AG09309 (cell line): ENCODE data around the gene TCF25.

Source experiments
- DNase-seq: peaks from one replicate; pipeline ENCODE4 v3.0.0-alpha.2; 2010; ENCODE audit warnings: low read depth
- H3K4me3 ChIP-seq: 2 replicates; pipeline ENCODE4 v1.5.1; 2011; ENCODE audit warnings: mild to moderate bottlenecking, low read depth, low read length, moderate library complexity; ENCODE audit not compliant: control insufficient read depth
- TF ChIP-seq, protein P1 (sequence below): IDR thresholded peaks from 2 replicates; pipeline ENCODE4 v1.5.1; 2011; ENCODE audit warnings: mild to moderate bottlenecking, low read depth, low read length, inconsistent platforms; ENCODE audit not compliant: insufficient read depth, control insufficient read depth; ENCODE audit errors: missing control alignments

Gene TCF25

DNA sequence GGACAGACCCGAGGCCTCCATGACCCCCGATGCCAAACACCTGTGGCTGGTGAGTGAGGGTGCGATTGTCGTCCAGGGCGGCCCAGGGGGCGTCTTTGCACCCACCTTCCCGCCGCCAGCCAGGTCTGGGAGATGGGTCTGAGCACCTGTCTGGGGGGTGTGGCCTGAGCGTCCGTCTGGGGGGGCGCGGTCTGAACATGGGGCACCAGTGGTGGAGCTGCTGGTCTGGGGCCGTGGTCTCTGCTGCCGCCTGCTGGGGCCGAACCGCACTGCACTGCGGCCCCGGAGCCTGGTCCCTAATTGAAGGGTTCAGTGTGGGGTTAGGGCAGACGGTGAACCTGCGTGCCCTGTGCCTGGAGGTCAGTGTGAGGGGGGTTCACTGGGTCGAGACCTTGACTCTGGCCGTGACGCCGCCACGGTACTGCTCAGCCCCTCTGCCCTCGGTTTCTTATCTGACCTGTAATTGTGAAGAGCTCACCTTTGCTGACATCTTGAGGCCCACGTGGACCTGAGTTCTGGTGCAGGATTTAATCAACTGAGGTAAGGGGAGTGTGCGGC lies 12.6 kb upstream of the TCF25 start:
- TF ChIP-seq, protein P1, sequence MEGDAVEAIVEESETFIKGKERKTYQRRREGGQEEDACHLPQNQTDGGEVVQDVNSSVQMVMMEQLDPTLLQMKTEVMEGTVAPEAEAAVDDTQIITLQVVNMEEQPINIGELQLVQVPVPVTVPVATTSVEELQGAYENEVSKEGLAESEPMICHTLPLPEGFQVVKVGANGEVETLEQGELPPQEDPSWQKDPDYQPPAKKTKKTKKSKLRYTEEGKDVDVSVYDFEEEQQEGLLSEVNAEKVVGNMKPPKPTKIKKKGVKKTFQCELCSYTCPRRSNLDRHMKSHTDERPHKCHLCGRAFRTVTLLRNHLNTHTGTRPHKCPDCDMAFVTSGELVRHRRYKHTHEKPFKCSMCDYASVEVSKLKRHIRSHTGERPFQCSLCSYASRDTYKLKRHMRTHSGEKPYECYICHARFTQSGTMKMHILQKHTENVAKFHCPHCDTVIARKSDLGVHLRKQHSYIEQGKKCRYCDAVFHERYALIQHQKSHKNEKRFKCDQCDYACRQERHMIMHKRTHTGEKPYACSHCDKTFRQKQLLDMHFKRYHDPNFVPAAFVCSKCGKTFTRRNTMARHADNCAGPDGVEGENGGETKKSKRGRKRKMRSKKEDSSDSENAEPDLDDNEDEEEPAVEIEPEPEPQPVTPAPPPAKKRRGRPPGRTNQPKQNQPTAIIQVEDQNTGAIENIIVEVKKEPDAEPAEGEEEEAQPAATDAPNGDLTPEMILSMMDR = peak; percentile 99
- no peak overlapping the region for H3K4me3 ChIP-seq
- no peak for DNase-seq

DNA sequence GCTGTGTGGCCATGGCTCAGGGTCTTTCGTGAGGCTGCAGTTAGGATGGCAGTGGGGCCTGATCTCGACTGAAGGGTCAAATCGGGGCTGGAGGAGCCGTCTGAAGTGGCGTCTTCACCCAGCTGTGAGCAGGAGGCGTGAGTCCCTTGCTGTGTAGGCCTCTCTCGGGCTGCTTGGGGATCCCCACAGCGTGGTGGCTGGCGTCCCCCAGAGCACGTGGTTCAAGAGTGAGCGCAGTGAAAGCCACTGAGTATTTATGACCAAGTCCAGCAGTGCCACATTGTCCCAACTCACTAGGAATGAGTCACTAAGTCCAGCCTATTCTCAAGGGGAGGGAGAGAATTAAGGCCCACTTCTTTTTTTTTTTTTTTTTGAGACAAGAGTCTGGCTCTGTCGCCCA lies 11.7 kb upstream of the TCF25 start:
- no peak for DNase-seq
- TF ChIP-seq, protein P1 = no peak
- no peak overlapping the region for H3K4me3 ChIP-seq

DNA sequence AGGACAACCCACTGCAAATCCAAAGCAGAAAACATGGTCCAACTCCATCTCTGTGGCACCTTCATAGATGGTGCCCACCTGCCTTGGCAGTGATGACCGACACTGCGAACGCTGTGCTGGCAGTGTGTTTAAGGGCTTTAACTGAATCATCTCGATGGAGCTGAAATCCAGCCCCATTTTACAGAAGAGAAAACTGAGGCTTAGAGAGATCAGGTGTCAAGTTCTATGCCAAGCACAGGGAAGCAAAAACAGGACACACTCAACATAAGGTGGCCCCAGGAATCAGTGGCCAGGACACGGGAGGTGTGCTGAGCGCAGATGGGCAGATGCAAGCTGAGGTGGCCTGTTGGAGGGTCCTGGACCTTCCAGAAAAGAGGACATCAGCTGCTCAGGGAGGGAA lies 10.7 kb upstream of the TCF25 start:
- TF ChIP-seq, protein P1 = no peak
- no peak overlapping the region for H3K4me3 ChIP-seq
- DNase-seq = no peak

DNA sequence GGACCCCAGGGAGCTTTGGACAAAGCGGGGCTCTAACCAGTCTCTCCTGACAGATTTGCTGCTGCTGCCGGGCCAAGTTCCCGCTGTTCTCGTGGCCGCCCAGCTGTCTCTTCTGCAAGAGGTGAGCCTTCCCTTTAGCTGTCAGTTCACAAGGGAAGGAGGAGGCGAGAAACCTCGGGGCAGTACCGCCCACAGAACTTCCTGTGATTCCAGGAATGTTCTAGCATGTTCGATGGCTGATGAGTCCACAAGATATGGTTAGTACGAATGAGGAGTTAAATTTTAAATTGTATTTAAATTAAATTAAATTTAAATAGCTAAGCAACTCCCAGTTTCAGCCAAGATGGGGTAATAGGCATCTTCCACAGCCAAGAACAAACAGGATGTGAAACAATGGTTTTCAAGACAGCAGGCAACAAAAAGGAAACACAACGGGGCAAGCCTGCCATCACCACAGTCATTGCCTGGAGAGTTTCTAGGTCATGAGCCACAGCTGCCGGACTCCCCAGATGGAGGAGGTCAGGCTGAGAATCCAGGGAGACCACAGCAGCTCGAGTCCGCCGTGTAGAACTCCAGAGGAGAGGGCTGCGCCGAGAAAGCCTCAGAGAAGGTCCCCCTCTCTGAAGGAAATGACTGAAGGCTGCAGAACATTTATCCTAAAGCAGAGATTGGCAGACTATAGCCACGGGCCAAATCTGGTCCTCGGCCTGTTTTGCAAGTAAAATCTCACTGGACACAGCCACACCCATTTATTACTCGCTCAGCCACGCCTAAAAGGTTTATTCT lies 9.5 kb upstream of the TCF25 start:
- no peak for DNase-seq
- no peak overlapping the region for H3K4me3 ChIP-seq

DNA sequence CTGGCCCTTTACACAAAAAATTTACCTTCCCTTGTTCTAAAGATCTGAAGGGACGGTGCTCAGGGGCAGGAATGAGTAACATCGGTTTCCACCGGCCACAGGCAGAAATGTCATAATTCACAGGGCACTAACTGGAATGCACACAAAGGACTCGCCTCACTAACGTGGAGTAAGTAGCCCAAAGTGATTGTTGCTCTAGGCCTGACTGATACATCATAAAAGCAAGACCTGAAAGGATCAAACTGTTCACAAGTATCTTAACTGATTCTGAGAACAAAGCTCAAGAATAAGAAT lies 8.9 kb upstream of the TCF25 start:
- DNase-seq = no peak
- H3K4me3 ChIP-seq = no peak overlapping the region
- TF ChIP-seq, protein P1 = no peak

More for the DNA sequence above, 9.5 kb upstream of the TCF25 start:
- TF ChIP-seq, protein P1 = no peak

DNA sequence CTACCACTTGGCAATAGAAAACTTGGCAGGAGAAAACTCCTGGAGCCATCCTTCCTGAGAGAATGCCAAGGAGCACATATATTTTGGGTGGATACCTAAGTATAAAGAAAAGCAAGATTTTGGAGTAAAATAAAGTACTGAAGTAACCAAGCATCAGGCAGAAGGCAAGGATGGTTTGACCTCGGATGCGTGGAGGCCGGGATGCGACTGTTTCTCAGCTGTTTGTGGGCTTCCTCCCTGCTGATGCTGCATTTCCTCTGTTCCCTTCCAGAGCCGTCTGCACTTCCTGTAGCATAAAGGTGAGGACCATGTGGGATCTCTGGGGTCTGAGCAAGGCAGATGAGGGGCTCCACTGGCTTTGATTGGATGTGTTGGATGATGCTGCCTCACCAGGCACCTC lies 5.5 kb upstream of the TCF25 start:
- H3K4me3 ChIP-seq = no peak overlapping the region
- no peak for DNase-seq
- TF ChIP-seq, protein P1 = no peak

DNA sequence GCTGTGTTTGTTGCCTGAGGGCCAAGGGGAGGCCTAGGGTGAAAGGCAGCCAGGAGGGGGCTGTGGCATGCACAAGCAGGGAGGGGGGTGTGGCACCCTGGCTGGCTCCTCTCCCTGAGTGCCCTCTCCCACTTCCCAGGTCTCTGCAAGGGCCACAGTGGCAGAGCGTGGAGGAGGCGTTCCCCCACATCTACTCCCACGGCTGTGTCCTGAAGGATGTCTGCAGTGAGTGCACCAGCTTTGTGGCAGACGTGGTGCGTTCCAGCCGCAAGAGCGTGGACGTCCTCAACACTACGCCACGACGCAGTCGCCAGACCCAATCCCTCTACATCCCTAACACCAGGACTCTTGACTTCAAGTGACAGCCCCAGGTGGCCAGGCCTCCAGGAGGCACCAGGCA lies 3.5 kb upstream of the TCF25 start:
- no peak for DNase-seq
- TF ChIP-seq, protein P1 = no peak
- no peak overlapping the region for H3K4me3 ChIP-seq
